GM18508 (cell line): Measurements from ENCODE around the gene ZBTB12.
"Not testable (repeated sequence)": the region's sequence is repeated elsewhere in the genome, so short reads cannot be mapped to it uniquely, and the experiment has no call there.

ENCODE experiments used
- ATAC-seq: cut with Tn5 transposase; IDR thresholded peaks from one replicate; pipeline ENCODE4 v1.9.1; 2021; ENCODE audit warnings: moderate number of reproducible peaks; ENCODE audit not compliant: insufficient read depth, unreplicated experiment

The ZBTB12 gene

GRCh38 chr6:31877651-31878161 is 24.2 kb downstream of the ZBTB12 start:
- ATAC-seq, result no peak

- ATAC-seq, result no peak
Observed at GRCh38 chr6:31877125-31877650, 24.7 kb downstream of the ZBTB12 start.

- no peak for ATAC-seq
Observed at GRCh38 chr6:31876357-31876756, 25.5 kb downstream of the ZBTB12 start.

GRCh38 chr6:31875877-31876276 is 26.0 kb downstream of the ZBTB12 start:
- no peak for ATAC-seq

- no peak for ATAC-seq
Observed at GRCh38 chr6:31874836-31875572, 26.9 kb downstream of the ZBTB12 start.

GRCh38 chr6:31874084-31874670 is 27.7 kb downstream of the ZBTB12 start:
- no peak for ATAC-seq

- no peak for ATAC-seq
Observed at GRCh38 chr6:31871046-31871659, 30.7 kb downstream of the ZBTB12 start.

GRCh38 chr6:31870385-31870921 is 31.4 kb downstream of the ZBTB12 start:
- ATAC-seq, result no peak

GRCh38 chr6:31869343-31869742 is 32.5 kb downstream of the ZBTB12 start:
- no peak for ATAC-seq

GRCh38 chr6:31868658-31868971 is 33.3 kb downstream of the ZBTB12 start:
- ATAC-seq, result not testable (repeated sequence)

GRCh38 chr6:31865205-31866118 is 36.4 kb downstream of the ZBTB12 start:
- no peak for ATAC-seq

GRCh38 chr6:31864818-31865204 is 37.1 kb downstream of the ZBTB12 start:
- no peak for ATAC-seq

GRCh38 chr6:31864123-31864562 is 37.7 kb downstream of the ZBTB12 start:
- ATAC-seq, result not testable (repeated sequence)

GRCh38 chr6:31862344-31863235 is 39.3 kb downstream of the ZBTB12 start, which contains the start of gene NEU1:
TSS of gene NEU1 (minus strand) at chr6:31862821. CDS start at chr6:31862776, 45 bp downstream.
- ATAC-seq, result peak; percentile 85

GRCh38 chr6:31861919-31862343 is 40.0 kb downstream of the ZBTB12 start:
- ATAC-seq, result no peak

GRCh38 chr6:31861150-31861549 is 40.7 kb downstream of the ZBTB12 start:
- no peak for ATAC-seq

- no peak for ATAC-seq
Observed at GRCh38 chr6:31860349-31860748, 41.5 kb downstream of the ZBTB12 start.

GRCh38 chr6:31859923-31860322 is 42.0 kb downstream of the ZBTB12 start:
- no peak for ATAC-seq

GRCh38 chr6:31858707-31859106 is 43.2 kb downstream of the ZBTB12 start:
- ATAC-seq, result no peak
